DMS 273 (cell line): ENCODE data around the gene NPY5R.

ENCODE experiments used
- DNase-seq: peaks from one replicate; lab custom pipeline; 2025; ENCODE audit not compliant: unreplicated experiment; lab: John Stamatoyannopoulos, UW

The NPY5R gene

DNA sequence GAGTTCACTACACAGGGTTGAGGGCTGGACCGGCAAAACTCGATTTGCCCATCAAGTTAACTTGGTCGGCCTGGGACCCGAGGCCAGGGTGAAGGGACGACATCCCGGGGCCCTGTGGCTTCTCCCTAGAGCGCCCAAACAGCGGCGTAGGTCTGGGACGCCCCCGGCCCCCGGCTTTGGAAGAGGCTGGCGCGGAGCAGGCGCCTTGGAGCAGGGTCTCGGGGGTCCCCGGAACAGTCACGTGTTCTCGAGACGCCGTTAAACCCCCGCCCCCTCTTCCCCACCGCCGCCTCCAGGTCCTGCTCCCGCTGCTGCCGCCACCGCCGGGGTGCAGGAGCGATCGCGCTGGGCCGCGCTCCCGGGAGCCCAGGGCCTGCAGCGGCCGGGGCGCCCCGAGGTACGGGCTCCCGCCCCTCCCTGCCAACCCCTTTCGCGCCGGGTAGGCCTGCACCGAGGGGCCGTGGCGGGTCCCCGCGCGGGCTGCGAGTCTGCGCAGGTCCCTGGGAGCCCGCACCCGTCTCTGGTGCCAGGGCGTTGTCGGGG lies at the start of gene NPY5R:
Gene NPY5R (plus strand): TSS at position 289 of the 543 bp plus-strand sequence. CDS start 6,382 bp downstream, outside the sequence.
- DNase-seq = no peak

GRCh38 chr4:163295138-163295537 lies 48.6 kb upstream of the NPY5R start:
- DNase-seq = no peak

GRCh38 chr4:163300445-163300844 lies 43.2 kb upstream of the NPY5R start:
- DNase-seq = no peak

DNA sequence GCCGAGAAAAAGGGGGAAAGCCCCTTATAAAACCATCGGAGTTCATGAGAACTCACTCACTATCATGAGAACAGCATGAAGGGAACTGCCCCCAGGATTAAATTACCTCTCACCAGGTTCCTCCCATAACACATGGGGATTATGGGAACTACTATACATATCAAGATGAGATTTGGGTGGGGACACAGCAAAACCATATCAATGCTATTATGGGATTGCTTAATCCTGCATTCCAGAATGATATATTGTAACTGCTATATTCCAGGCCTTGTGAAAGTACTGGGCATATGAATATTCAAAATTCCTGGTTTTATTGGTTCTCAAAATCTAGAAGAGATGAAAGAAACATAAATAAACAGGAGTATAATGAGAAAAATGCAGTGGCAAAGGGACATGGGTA lies 40.6 kb upstream of the NPY5R start:
- DNase-seq = no peak

GRCh38 chr4:163309466-163309865 lies 34.2 kb upstream of the NPY5R start:
- no peak for DNase-seq

DNA sequence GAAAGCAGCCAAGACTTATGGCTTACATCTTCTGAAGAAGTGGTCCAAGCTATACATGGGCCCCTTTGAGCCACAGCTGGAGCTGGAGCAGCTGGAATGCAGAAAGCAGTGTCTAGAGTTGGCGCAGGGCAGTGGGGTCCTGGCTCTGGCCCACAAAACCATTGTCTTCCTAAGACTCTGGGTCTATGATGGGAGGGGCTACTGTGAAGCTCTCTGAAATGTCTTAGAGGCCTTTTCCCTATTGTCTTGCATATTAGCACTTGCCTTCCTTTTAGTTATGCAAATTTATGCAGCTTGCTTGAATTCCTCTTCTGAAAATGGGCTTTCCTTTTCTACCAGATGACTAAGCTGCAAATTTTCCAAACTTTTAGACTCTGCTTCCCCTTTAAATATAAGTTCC lies 26.6 kb upstream of the NPY5R start:
- no peak for DNase-seq

- DNase-seq = no peak
Observed at GRCh38 chr4:163330916-163331628, 12.6 kb upstream of the NPY5R start.

GRCh38 chr4:163331629-163332376 lies 11.9 kb upstream of the NPY5R start:
- DNase-seq = peak; percentile 38

DNA sequence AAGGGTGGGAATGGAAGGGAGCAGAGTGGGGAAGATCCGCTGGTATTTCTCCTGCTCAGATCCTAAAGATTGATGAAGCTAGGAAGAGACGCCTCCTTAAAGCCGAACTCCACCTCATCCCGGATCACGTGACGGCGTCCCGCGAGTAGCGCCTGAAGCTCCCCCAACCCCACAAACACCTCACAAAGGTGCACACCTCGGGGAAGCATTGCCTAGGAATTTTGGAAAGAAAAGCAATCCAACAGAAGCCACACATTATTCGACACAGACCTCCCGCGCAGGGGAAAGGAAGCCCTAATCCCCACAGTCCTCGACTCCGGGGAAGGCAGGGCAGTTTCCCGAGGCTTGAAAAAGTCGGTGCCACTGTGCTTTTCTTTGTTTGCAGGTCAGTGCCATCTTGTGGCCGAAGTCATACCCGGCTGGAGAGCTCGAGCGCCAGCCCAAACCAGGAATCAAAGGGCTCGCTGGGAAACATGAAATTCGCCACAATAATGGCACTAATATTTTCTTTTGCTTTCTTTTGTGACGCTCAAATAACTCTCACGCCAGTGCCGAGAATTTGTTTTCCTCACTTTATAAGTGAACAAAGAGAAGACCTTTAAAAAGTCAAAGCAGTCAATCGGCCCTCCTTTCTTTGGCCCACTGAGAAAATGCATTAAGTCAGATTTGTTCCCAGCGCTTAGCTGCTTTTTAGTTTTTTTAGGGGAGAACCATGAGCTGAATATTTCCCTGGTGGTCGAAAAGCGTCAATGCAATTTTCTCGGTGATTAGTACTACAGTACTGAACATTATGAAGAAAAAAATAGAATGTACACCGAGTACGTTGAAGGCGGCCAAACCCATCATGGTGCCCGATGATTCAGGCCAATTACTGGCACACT lies 10.9 kb upstream of the NPY5R start, which contains the start of gene NPY1R:
Gene NPY1R (minus strand): TSS at position 71 of the 881 bp plus-strand sequence. CDS start 6,042 bp downstream, outside the sequence.
- DNase-seq = peak; percentile 72

DNA sequence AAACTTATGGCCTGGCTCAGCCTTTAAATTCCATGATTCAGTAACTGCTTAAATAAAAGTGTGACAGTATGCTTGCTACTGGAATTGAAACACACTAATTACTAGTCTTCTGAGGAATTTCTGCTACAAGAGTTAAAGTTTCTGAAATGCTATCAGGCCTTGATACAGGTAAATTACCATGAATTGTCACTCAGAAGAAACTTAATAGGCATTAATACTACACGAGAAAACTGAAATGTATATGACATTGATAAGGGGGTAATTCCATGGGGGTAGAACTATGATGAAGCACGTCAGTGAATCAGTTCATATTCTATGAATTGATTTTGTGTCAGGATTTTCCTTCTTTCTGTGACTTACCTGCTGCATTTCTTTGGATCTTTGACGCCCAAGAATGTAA lies 8.3 kb upstream of the NPY5R start:
- no peak for DNase-seq

DNA sequence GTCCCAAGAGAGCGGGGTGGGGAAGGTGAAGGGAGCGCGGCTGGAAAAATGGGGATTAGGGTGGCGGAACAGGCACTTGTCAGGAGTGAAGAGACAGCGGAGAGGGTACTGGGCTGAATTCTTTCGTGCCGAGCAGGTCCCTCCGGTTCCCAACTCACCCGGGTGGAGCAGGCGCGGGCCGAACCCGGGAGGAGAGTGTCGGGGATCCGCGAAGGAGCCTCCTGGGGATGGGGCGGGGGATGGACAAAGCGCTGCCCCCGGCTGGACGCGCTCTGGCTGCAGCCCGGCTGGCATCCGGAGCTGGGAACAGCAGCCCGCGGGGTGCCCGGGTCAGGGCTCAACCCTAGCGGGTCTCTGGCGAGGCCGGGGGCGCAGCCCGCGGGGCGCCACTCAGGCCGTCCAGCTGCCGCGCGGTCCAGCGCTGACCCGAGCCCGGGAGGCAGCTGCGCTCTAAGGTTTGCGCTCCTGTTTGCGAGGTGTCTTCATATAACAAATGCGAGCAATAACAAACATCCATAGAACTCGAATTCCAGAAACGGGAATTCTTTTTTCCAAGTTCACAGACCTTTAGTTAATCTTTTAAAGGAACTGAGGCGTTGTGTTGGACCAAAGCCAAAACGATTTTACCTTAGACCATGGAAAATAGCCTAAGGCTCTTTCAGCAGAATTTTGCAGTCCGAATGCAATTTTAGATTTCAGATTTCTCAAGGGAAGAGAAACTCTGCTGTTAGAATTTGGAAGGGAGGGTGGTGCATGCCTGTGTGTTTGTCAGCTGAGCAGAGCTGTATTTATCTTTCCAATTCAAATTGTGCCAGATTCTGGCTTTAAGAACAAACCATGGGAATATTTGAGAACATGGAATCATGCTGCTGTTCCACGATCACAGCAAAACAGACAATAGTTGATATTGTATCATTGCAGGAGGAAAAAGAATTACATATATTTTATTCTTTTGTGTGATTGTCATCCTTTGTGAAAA lies 744 bp downstream of the NPY5R start:
- DNase-seq = peak; percentile 6

DNA sequence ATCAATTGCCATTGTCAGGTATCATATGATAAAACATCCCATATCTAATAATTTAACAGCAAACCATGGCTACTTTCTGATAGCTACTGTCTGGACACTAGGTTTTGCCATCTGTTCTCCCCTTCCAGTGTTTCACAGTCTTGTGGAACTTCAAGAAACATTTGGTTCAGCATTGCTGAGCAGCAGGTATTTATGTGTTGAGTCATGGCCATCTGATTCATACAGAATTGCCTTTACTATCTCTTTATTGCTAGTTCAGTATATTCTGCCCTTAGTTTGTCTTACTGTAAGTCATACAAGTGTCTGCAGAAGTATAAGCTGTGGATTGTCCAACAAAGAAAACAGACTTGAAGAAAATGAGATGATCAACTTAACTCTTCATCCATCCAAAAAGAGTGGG lies 7.0 kb downstream of the NPY5R start:
- no peak for DNase-seq

DNA sequence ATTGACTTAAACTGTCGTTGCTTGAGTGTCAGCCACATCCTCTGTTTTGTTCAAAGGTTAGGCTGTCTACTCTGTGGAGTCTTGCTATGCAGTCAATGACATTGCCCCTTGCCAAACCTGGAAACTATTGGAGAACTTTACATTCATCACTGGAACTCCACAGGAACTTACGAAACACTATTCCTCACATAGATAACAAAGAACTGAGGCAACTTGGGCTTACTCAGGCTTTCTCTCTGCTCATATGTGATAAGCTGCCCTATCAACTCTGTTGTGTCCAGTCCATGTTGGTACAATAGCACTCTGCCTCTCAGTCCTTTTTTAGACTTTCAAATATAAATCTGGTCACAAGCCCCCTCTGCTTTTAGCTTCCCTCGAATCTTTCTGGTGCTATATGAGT lies 9.4 kb downstream of the NPY5R start:
- DNase-seq = no peak

- DNase-seq = no peak
Observed at GRCh38 chr4:163356104-163356503, 12.4 kb downstream of the NPY5R start.

- no peak for DNase-seq
Observed at GRCh38 chr4:163367651-163368050, 24.0 kb downstream of the NPY5R start.

DNA sequence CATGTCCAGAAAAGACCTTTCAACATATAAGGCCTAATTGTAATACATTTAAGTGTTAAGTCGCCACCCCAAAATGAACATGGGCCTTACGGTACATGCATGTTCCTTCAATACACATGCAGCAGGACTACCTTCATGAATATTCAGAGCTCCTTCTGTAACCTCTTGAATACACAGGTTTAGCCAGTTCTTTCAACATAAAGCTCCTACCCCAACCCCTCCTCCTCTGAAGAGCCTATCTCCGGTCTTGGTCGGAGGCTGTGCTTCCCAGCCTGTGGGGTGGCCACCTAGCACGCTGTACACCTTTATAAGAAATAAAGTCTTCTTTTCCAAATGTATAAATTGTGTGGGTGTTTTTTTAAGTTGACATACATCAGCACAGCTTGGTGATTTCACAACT lies 28.3 kb downstream of the NPY5R start:
- no peak for DNase-seq

- no peak for DNase-seq
Observed at GRCh38 chr4:163378661-163379060, 35.0 kb downstream of the NPY5R start.

DNA sequence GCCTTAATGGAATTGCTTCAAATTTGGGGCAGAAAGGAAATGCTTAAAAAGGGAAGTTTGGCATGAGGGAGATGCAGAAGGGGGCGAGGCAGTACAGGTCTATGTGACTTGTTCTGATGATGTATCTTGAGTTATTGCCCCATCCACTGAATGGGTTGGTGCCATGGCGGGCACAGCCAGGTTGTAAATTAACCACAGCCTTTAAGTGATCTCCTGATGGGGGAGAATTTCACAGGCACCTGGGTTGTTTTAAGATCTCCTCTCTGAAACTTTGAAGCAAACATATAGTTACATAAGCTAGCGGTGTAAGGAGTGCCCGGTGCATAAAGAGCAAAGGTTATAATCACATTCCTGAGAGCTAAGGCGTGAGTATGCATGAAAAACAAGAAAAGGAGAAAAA lies 37.0 kb downstream of the NPY5R start:
- DNase-seq = no peak

GRCh38 chr4:163382178-163382869 lies 38.6 kb downstream of the NPY5R start:
- no peak for DNase-seq
